OCI-LY1 (cell line): ENCODE results near the gene GBF1.

ENCODE experiments used
- H2AFZ ChIP-seq: fragments of 200-600 bp; sonication (generic), shearing (Covaris generic); 2 replicates; pipeline ENCODE4 v1.6.0; 2014; ENCODE audit warnings: antibody characterized with exemption, mild to moderate bottlenecking, low read length
- H3F3A ChIP-seq: fragments of 200-600 bp; sonication (generic), shearing (Covaris generic); 2 replicates; pipeline ENCODE4 v1.6.0; 2014; ENCODE audit warnings: mild to moderate bottlenecking, antibody characterized with exemption, low read length, moderate library complexity; ENCODE audit not compliant: insufficient read depth
- H3K27ac ChIP-seq: fragments of 200-600 bp; sonication (generic); 2 replicates; pipeline ENCODE4 v1.5.1; 2014; ENCODE audit warnings: low read length, mixed run types, mild to moderate bottlenecking, low read depth; ENCODE audit not compliant: poor library complexity, severe bottlenecking
- H3K27me3 ChIP-seq: fragments of 200-600 bp; sonication (generic); 2 replicates; pipeline ENCODE4 v1.6.0; 2014; ENCODE audit warnings: antibody characterized with exemption, mild to moderate bottlenecking, low read length, moderate library complexity; ENCODE audit not compliant: insufficient read depth
- H3K36me3 ChIP-seq: fragments of 200-600 bp; sonication (generic); 2 replicates; pipeline ENCODE4 v1.6.1; 2014; ENCODE audit warnings: mild to moderate bottlenecking, antibody characterized with exemption, low read length, moderate library complexity, mixed read lengths; ENCODE audit not compliant: insufficient read depth
- H3K4me1 ChIP-seq: fragments of 200-600 bp; sonication (generic); 2 replicates; pipeline ENCODE4 v1.5.1; 2014; ENCODE audit warnings: mild to moderate bottlenecking, low read length, moderate library complexity; ENCODE audit not compliant: insufficient read depth, severe bottlenecking
- H3K4me2 ChIP-seq: fragments of 200-600 bp; sonication (generic), shearing (Covaris generic); 2 replicates; pipeline ENCODE4 v1.6.1; 2014; ENCODE audit warnings: low read length
- H3K4me3 ChIP-seq: fragments of 200-600 bp; sonication (generic); 2 replicates; pipeline ENCODE4 v1.5.1; 2014; ENCODE audit warnings: low read length, low read depth, mild to moderate bottlenecking, mixed read lengths; ENCODE audit not compliant: poor library complexity, severe bottlenecking
- H3K79me2 ChIP-seq: fragments of 200-600 bp; shearing (Covaris generic); 2 replicates; pipeline ENCODE4 v1.6.1; 2016; ENCODE audit warnings: mixed run types, low read length, mixed read lengths; ENCODE audit not compliant: insufficient read depth
- H3K9ac ChIP-seq: fragments of 200-600 bp; sonication (generic), shearing (Covaris generic); 2 replicates; pipeline ENCODE4 v1.6.1; 2014; ENCODE audit warnings: mild to moderate bottlenecking, low read length, mixed read lengths
- H3K9me2 ChIP-seq: fragments of 200-600 bp; sonication (generic), shearing (Covaris generic); 2 replicates; pipeline ENCODE4 v1.6.1; 2014; ENCODE audit warnings: low read depth, mild to moderate bottlenecking, low read length, mixed read lengths
- H3K9me3 ChIP-seq: fragments of 200-600 bp; shearing (Covaris generic); 2 replicates; pipeline ENCODE4 v1.6.1; 2014; ENCODE audit warnings: low read length, mixed read lengths
- H4K20me1 ChIP-seq: fragments of 200-600 bp; sonication (generic), shearing (Covaris generic); 2 replicates; pipeline ENCODE4 v1.6.0; 2016; ENCODE audit warnings: mild to moderate bottlenecking, low read length; ENCODE audit not compliant: insufficient read depth
- CTCF ChIP-seq: fragments of 200-600 bp; sonication (generic), shearing (Covaris generic); IDR thresholded peaks from 2 replicates; pipeline ENCODE4 v1.5.1; 2017; ENCODE audit warnings: mild to moderate bottlenecking, antibody characterized with exemption, low read length, moderate library complexity, mixed read lengths
- EZH2 ChIP-seq: fragments of 200-600 bp; sonication (generic), shearing (Covaris generic); IDR thresholded peaks from 2 replicates; pipeline ENCODE4 v1.8.0; 2017; ENCODE audit warnings: borderline replicate concordance, mixed run types, mild to moderate bottlenecking, antibody characterized with exemption, low read length, moderate library complexity, mixed read lengths

The GBF1 gene

DNA sequence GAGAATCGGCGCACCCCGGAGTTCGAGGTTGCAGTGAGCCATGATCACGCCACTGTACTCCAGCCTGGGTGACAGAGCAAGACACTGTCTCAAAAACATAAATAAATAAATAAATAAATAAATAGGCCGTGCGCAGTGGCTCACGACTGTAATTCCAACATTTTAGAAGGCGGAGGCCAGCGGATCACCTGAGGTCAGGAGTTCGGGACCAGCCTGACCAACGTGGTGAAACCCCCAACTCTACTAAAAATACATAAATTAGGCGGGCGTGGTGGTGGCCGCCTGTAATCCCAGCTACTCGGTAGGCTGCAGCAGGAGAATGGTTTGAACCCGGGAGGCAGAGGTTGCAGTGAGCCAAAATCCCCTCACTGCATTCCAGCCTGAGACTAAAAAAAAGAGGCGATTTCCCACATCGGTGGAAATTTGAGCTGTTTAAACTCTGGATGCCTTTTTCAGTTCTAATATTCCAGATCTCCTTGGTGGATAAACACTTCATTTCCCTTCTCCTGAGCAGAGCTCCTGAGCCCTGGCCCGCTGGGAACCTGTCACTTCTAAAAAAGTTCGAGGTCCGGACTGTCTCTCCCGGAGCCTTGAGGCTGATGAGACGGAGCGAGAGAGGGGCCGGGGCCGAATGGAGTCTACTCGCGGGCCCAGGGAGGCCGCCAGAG lies 148.2 kb downstream of the GBF1 start:
- Histone ChIP-seq H3K9ac (peak overlapping the region; percentile 73), H3K4me3 (peak overlapping the region; percentile 79), H3K4me1 (peaks cover 18% of the 10 kb centered on the region), H2AFZ (no peak overlapping the region), H3K4me2 (peak overlapping the region; percentile 79), H3K9me2 (no peaks in the 10 kb centered on the region), H3K27me3 (no peaks in the 10 kb centered on the region), H3F3A (no peaks in the 10 kb centered on the region), H3K27ac (peak overlapping the region; percentile 73), H3K36me3 (no peaks in the 10 kb centered on the region), H3K9me3 (no peaks in the 10 kb centered on the region), H3K79me2 (no peaks in the 10 kb centered on the region), H4K20me1 (no peaks in the 10 kb centered on the region)
- TF ChIP-seq EZH2, result no peak
- peak; percentile 61 for TF ChIP-seq CTCF

DNA sequence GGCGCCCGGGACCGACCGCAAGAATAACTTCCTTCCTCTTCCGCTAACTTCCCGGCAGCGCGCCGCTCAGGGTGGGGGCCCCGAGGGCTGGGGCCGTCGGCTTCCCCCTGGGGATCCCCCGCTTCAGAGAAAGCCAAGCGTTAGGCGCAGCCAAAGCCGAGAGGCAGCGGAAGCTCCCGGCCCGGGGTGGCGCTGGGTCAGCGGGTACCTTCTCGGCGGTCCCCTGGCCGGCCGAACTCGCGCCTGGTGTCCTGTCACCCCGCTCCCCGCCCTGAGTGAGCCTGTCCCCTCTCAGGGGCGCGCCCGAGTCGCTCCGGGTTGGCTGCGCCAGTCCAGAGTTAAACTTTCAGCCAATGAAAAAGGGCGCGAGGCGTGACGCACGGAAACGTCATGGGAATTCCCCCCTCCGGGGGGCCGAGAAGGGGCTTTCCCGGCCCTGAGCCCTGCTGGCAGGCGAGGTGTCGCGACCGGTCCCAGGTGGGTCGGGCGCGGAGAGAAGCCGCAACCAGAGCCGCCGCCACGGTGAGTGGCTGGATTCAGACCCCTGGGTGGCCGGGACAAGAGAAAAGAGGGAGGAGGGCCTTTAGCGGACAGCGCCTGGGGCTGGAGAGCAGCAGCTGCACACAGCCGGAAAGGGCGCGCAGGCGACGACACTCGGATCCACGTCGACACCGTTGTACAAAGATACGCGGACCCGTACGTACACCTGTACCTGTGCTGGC lies 148.9 kb downstream of the GBF1 start:
- Histone ChIP-seq H3K36me3 (no peaks in the 10 kb centered on the region), H3K4me1 (peaks cover 18% of the 10 kb centered on the region), H3K79me2 (no peaks in the 10 kb centered on the region), H2AFZ (no peak overlapping the region), H3K27ac (peak overlapping the region; percentile 73), H3K27me3 (no peaks in the 10 kb centered on the region), H3K9ac (peak overlapping the region; percentile 73), H4K20me1 (no peaks in the 10 kb centered on the region), H3K4me3 (peak overlapping the region; percentile 79), H3K9me3 (no peaks in the 10 kb centered on the region), H3K9me2 (no peaks in the 10 kb centered on the region), H3F3A (no peaks in the 10 kb centered on the region), H3K4me2 (peak overlapping the region; percentile 79)
- no peak for TF ChIP-seq EZH2
- TF ChIP-seq CTCF, result no peak; the same call in 1 of the 2 replicates

GRCh38 chr10:102394801-102395399 lies 149.6 kb downstream of the GBF1 start:
- H3K36me3 ChIP-seq, result no peaks in the 10 kb centered on the region
- H3K4me1 ChIP-seq, result peaks cover 22% of the 10 kb centered on the region
- H2AFZ ChIP-seq, result no peak overlapping the region
- H3K9ac ChIP-seq, result peak overlapping the region; percentile 73
- H4K20me1 ChIP-seq, result no peaks in the 10 kb centered on the region
- peak overlapping the region; percentile 73 for H3K27ac ChIP-seq
- no peaks in the 10 kb centered on the region for H3K9me2 ChIP-seq
- no peak for TF ChIP-seq EZH2
- no peak for TF ChIP-seq CTCF
- H3K4me2 ChIP-seq, result peak overlapping the region; percentile 79
- no peaks in the 10 kb centered on the region for H3F3A ChIP-seq
- no peaks in the 10 kb centered on the region for H3K27me3 ChIP-seq
- H3K9me3 ChIP-seq, result no peaks in the 10 kb centered on the region
- no peaks in the 10 kb centered on the region for H3K79me2 ChIP-seq
- peak overlapping the region; percentile 79 for H3K4me3 ChIP-seq
